ENCODE data around the gene FHIT.

GRCh38 chr3:60752809-60753208 lies 498.4 kb downstream of the FHIT start:
- TF ChIP-seq POLR2A (IDR thresholded peaks at IDR 0.05) (no peak), EP300 (IDR thresholded peaks at IDR 0.05) (no peak)
- TF ChIP-seq, protein P1, sequence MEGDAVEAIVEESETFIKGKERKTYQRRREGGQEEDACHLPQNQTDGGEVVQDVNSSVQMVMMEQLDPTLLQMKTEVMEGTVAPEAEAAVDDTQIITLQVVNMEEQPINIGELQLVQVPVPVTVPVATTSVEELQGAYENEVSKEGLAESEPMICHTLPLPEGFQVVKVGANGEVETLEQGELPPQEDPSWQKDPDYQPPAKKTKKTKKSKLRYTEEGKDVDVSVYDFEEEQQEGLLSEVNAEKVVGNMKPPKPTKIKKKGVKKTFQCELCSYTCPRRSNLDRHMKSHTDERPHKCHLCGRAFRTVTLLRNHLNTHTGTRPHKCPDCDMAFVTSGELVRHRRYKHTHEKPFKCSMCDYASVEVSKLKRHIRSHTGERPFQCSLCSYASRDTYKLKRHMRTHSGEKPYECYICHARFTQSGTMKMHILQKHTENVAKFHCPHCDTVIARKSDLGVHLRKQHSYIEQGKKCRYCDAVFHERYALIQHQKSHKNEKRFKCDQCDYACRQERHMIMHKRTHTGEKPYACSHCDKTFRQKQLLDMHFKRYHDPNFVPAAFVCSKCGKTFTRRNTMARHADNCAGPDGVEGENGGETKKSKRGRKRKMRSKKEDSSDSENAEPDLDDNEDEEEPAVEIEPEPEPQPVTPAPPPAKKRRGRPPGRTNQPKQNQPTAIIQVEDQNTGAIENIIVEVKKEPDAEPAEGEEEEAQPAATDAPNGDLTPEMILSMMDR (IDR thresholded peaks at IDR 0.05): no peak
